Activated CD8-positive, alpha-beta T cell treated with anti-CD3 and anti-CD28 coated beads for 36 hours (primary cell): Measurements from ENCODE around the gene KHDC4. TPM values are rescaled to one million over a fixed set of nuclear protein-coding genes. Genes with fewer than 3 reads are reported as not detected.
A peak's percentile ranks its signal among the peaks of the same experiment; 100 is the strongest.
"Not testable (repeated sequence)": the region's sequence is repeated elsewhere in the genome, so short reads cannot be mapped to it uniquely, and the experiment has no call there.

Source experiments
- ATAC-seq: fragments of 200-7000 bp; cut with Tn5 transposase; one replicate; pipeline ENCODE4 v1.10.0; 2021; ENCODE audit warnings: mild to moderate bottlenecking, moderate library complexity
- CTCF ChIA-PET: fragments of 350-600 bp; sonication (Branson Sonifier 250); formaldehyde crosslinking; loops from one replicate; lab custom pipeline; 2021; ENCODE audit warnings: antibody characterized with exemption; lab: Charles Lee
- POLR2A ChIA-PET: fragments of 350-600 bp; sonication (Branson Sonifier 250); formaldehyde crosslinking; loops from one replicate; lab custom pipeline; 2021; ENCODE audit warnings: antibody characterized with exemption; lab: Charles Lee
- DNase-seq: peaks from one replicate; pipeline ENCODE4 v3.0.0-alpha.2; 2020
- H3K27ac Mint-ChIP-seq: one replicate; pipeline ENCODE4 v1.8.0; 2021; ENCODE audit warnings: mild to moderate bottlenecking, mixed read lengths
- H3K27me3 Mint-ChIP-seq: one replicate; pipeline ENCODE4 v1.8.0; 2021; ENCODE audit warnings: mixed read lengths
- H3K36me3 Mint-ChIP-seq: one replicate; pipeline ENCODE4 v1.8.0; 2021; ENCODE audit warnings: low read depth, mixed read lengths
- H3K4me1 Mint-ChIP-seq: one replicate; pipeline ENCODE4 v1.8.0; 2021; ENCODE audit warnings: low read depth, mixed read lengths
- H3K4me3 Mint-ChIP-seq: one replicate; pipeline ENCODE4 v1.8.0; 2021; ENCODE audit warnings: mild to moderate bottlenecking, moderate library complexity, mixed read lengths
- H3K9me3 Mint-ChIP-seq: one replicate; pipeline ENCODE4 v1.8.0; 2021; ENCODE audit warnings: mixed read lengths
- intact Hi-C: fragments of 100-400 bp; cut with micrococcal nuclease; formaldehyde crosslinking; loops from one replicate; pipeline ENCODE4 v1.10.0; 2022
- total RNA-seq, 2 experiments: library from RNA; stranded (reverse); gene quantifications; one replicate each; pipeline ENCODE4 v1.2.3, GENCODE V29; 2021
- TF ChIP-seq, protein P1 (sequence below): fragments of 200-600 bp; IDR thresholded peaks from one replicate; pipeline ENCODE4 v1.8.0; 2022; ENCODE audit warnings: antibody characterized with exemption, mild to moderate bottlenecking

Gene KHDC4
- total RNA-seq, 2 experiments from 2014 or later, result 68.1 to 71.3 TPM

DNA sequence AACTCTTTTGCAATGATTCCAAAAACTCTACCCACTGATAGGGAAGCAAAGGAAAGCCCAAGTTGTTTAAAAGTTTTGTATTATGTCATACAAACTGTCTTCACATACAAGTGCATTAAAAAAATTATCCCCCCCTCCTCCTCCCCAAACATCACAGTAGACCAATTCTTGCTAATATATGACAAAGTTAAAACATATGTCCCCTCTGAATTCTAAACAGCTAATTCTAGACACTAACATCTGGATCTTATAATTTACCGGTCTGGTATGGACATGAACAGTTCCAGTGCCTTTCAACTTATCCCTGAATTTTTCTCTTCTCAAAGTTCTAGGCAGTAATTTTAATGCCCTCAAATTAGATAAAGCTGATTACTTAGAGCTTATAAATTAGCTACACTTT, 36.5 kb downstream of the KHDC4 start:
- Mint-ChIP-seq H3K36me3 (peaks cover 36% of the 10 kb centered on the region), H3K4me1 (peaks cover 18% of the 10 kb centered on the region), H3K27me3 (no peaks in the 10 kb centered on the region), H3K9me3 (no peaks in the 10 kb centered on the region), H3K27ac (peak overlapping the region; percentile 35), H3K4me3 (no peak overlapping the region)
- intact Hi-C loops, result no loop called here
- ATAC-seq (no peak), DNase-seq (no peak)
- TF ChIP-seq, protein P1, sequence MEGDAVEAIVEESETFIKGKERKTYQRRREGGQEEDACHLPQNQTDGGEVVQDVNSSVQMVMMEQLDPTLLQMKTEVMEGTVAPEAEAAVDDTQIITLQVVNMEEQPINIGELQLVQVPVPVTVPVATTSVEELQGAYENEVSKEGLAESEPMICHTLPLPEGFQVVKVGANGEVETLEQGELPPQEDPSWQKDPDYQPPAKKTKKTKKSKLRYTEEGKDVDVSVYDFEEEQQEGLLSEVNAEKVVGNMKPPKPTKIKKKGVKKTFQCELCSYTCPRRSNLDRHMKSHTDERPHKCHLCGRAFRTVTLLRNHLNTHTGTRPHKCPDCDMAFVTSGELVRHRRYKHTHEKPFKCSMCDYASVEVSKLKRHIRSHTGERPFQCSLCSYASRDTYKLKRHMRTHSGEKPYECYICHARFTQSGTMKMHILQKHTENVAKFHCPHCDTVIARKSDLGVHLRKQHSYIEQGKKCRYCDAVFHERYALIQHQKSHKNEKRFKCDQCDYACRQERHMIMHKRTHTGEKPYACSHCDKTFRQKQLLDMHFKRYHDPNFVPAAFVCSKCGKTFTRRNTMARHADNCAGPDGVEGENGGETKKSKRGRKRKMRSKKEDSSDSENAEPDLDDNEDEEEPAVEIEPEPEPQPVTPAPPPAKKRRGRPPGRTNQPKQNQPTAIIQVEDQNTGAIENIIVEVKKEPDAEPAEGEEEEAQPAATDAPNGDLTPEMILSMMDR, result no peak
- ChIA-PET POLR2A (interaction anchor here (0.6 to 1.3 kb wide), 2 partner anchors 24 to 26 kb away, joined by 3 read pairs; no protein-coding TSS in a partner anchor), CTCF (interaction anchor here (0.7 to 2.5 kb wide), 2 partner anchors 92 to 846 kb away, joined by 3 to 8 read pairs; no protein-coding TSS in a partner anchor)

DNA sequence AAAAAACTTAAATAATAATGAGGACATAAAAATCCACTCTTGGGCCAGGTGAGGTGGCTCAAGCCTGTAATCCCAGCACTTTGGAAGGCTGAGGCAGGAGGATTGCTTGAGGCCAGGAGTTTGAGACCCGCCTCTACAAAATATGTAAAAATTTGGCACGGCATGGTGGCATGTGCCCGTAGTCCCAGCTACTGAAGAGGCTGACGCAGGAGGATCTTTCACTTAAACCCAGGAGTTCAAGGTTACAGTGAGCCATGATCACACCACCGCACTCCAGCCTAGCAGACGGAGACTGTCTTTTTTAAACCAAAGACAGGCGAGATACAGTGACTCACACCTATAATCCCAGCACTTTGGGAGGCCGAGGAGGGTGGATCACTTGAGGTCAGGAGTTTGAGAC, 37.7 kb downstream of the KHDC4 start:
- H3K4me3 Mint-ChIP-seq, H3K9me3 Mint-ChIP-seq, H3K27me3 Mint-ChIP-seq, ATAC-seq, intact Hi-C loops, H3K27ac Mint-ChIP-seq, DNase-seq, POLR2A ChIA-PET, CTCF ChIA-PET: not testable (repeated sequence)
- peaks cover 19% of the 10 kb centered on the region for H3K4me1 Mint-ChIP-seq
- H3K36me3 Mint-ChIP-seq, result peaks cover 32% of the 10 kb centered on the region

DNA sequence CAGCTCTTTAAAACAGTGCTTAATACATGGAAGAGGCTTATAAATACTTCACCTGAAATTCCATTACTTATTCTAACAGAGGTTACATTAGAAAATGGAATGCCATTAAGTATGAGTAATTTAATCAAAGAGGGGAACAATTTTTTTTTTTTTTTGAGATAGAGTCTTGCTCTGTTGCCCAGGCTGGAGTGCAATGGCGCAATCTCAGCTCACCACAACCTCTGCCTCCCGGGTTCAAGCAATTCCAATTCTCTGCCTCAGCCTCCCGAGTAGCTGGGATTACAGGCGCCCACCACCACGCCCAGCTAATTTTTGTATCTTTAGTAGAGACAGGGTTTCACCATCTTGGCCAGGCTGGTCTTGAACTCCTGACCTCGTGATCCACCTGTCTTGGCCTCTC, 38.6 kb downstream of the KHDC4 start:
- H3K9me3 Mint-ChIP-seq, H3K27ac Mint-ChIP-seq, H3K27me3 Mint-ChIP-seq, H3K4me3 Mint-ChIP-seq, ATAC-seq, DNase-seq, intact Hi-C loops: not testable (repeated sequence)
- Mint-ChIP-seq H3K36me3 (peaks cover 28% of the 10 kb centered on the region), H3K4me1 (peaks cover 19% of the 10 kb centered on the region)
- POLR2A ChIA-PET, result interaction anchor here (0.7 to 1.2 kb wide), 3 partner anchors 9 to 158 kb away, joined by 4 read pairs; partner anchors contain the start of gene UBQLN4
- CTCF ChIA-PET, result interaction anchor here (1.4 to 1.9 kb wide), 3 partner anchors 12 to 171 kb away, joined by 4 to 6 read pairs (median 5); no protein-coding TSS in a partner anchor

DNA sequence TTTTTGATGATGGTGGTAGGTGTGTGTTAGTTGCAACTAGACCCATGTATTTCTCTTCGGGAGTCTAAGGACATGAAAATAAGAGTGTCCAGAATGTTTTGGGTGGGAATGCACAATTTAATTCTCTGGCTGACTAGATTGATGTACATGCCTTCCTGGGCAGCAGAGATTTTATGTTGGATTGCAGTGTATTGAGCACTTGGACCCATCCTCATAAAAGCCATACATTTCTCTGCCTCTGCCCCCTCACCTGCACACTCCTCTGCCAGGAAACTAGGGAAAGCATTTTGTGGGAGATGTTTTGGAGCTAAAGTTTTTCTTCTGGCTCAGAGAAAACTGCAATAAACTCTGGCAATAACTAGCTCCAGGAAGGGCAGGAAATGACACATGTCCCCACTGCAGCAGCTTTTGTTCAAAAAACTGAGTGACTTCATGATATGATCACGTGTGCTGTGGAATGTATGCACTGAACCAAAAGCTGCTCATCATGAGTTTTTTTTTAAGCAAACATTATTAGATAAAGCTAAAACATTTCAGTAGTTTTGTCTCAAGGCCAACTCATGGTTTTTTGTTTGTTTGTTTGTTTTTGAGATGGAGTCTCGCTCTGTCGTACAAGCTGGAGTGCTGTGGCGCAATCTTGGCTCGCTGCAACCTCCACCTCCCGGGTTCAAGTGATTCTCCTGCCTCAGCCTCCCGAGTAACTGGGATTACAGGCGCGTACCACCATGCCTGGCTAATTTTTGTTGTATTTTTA, 40.6 kb downstream of the KHDC4 start:
- TF ChIP-seq, protein P1, result no peak
- POLR2A ChIA-PET, result no interaction called here
- Mint-ChIP-seq H3K4me1 (peaks cover 19% of the 10 kb centered on the region), H3K4me3 (no peak overlapping the region), H3K9me3 (no peaks in the 10 kb centered on the region), H3K27me3 (no peaks in the 10 kb centered on the region), H3K36me3 (peaks cover 11% of the 10 kb centered on the region), H3K27ac (peak overlapping the region; percentile 57)
- CTCF ChIA-PET, result interaction anchor here (1.4 kb wide), 2 partner anchors 10 to 11 kb away, joined by 4 to 5 read pairs; no protein-coding TSS in a partner anchor
- DNase-seq, result peak; percentile 33
- intact Hi-C loops, result no loop called here
- ATAC-seq, result peak; percentile 86

DNA sequence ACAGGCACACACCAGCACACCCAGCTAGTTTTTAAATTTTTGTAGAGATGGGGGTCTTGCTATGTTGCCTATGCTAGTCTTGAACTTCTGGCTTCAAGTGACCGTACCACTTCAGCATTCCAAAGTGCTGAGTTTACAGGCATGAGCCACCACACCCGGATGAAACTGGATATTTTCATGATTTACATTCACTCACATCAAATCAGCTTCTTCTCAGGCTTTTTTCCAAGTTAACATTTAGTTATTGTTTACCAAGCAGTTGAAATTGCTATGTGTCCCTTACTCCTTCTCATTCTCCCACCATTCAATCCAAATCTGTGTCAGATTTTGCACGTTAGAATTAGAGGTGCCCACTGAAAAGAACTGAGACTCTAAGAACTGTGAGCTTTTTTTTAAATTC, 41.4 kb downstream of the KHDC4 start:
- Mint-ChIP-seq H3K27ac (peak overlapping the region; percentile 57), H3K27me3 (no peaks in the 10 kb centered on the region), H3K36me3 (peaks cover 9% of the 10 kb centered on the region), H3K4me1 (peaks cover 18% of the 10 kb centered on the region), H3K4me3 (no peak overlapping the region), H3K9me3 (no peaks in the 10 kb centered on the region)
- CTCF ChIA-PET, result interaction anchor here (1.4 kb wide), 2 partner anchors 10 to 11 kb away, joined by 4 to 5 read pairs; no protein-coding TSS in a partner anchor
- DNase-seq, result no peak
- no peak for ATAC-seq
- POLR2A ChIA-PET, result interaction anchor here (0.9 kb wide), 1 partner anchor 19 kb away, joined by 3 read pairs; no protein-coding TSS in a partner anchor
- TF ChIP-seq, protein P1, result no peak
- intact Hi-C loops, result no loop called here

DNA sequence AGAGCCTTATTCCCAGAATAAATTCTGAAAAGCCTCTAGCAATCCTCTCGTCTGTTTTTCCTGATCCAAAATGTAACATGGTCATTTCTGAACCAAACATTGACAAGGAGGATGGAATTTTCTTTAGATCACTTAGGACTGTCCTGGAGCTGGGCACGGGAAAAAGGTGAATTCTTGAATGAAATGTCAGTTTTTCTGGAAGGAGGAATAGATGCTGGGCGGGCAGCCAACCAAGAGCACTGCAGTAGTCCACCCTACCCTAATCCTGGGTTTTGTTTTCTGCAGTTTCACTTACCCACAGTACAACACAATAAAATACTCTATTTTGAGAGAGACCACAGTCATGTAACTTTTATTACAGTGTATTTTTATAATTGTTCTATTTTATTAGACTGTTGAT, 44.0 kb downstream of the KHDC4 start:
- TF ChIP-seq, protein P1, result no peak
- CTCF ChIA-PET, result no interaction called here
- Mint-ChIP-seq H3K9me3 (no peaks in the 10 kb centered on the region), H3K4me1 (peaks cover 15% of the 10 kb centered on the region), H3K4me3 (no peak overlapping the region), H3K36me3 (no peaks in the 10 kb centered on the region), H3K27me3 (no peaks in the 10 kb centered on the region), H3K27ac (no peak overlapping the region)
- ATAC-seq, result no peak
- no peak for DNase-seq
- intact Hi-C loops, result no loop called here
- POLR2A ChIA-PET, result no interaction called here
